Fibroblast of the aortic adventitia (primary cell): ENCODE results near the gene GPR161. TPM values are rescaled to one million over a fixed set of nuclear protein-coding genes. Genes with fewer than 3 reads are reported as not detected.

Experiments
- DNase-seq: peaks from one replicate; pipeline ENCODE4 v3.0.0-alpha.2; 2010; ENCODE audit warnings: low read depth
- H3K4me3 ChIP-seq: 2 replicates; pipeline ENCODE4 v1.5.1; 2011; ENCODE audit warnings: low read depth, mild to moderate bottlenecking, control low read depth, low read length, moderate library complexity
- total RNA-seq: library from RNA; depleted of rRNA; stranded (reverse); fragments of >200 nt; gene quantifications from 2 replicates; pipeline ENCODE4 v1.2.3, GENCODE V29; 2012; ENCODE audit warnings: low replicate concordance
- TF ChIP-seq, protein P1 (sequence below): IDR thresholded peaks from 2 replicates; pipeline ENCODE4 v1.5.1; 2011; ENCODE audit warnings: mild to moderate bottlenecking, low read length, control low read depth, inconsistent platforms; ENCODE audit not compliant: insufficient read depth

Gene GPR161
- total RNA-seq, 1 donor = 12.3 TPM

DNA sequence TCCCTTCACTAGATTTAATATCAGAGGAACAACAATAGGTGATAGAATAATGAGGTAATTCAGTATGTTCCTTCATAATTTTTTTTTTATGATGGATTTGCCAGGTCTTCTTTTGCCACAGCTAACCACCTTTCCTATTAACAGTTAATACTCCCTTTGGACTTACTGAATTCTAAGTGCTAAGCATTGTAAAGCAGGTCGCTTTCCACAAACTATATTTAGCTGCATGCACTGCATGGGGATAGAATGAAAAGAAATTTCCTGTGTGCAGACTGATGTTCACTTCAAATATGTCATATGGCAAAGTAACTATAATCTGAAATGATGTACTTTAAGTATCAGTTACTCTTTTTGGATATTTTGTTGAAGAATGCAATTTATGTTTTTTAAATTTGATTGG, 85.8 kb downstream of the GPR161 start:
- TF ChIP-seq, protein P1, sequence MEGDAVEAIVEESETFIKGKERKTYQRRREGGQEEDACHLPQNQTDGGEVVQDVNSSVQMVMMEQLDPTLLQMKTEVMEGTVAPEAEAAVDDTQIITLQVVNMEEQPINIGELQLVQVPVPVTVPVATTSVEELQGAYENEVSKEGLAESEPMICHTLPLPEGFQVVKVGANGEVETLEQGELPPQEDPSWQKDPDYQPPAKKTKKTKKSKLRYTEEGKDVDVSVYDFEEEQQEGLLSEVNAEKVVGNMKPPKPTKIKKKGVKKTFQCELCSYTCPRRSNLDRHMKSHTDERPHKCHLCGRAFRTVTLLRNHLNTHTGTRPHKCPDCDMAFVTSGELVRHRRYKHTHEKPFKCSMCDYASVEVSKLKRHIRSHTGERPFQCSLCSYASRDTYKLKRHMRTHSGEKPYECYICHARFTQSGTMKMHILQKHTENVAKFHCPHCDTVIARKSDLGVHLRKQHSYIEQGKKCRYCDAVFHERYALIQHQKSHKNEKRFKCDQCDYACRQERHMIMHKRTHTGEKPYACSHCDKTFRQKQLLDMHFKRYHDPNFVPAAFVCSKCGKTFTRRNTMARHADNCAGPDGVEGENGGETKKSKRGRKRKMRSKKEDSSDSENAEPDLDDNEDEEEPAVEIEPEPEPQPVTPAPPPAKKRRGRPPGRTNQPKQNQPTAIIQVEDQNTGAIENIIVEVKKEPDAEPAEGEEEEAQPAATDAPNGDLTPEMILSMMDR = no peak
- DNase-seq = no peak
- H3K4me3 ChIP-seq = no peak overlapping the region

DNA sequence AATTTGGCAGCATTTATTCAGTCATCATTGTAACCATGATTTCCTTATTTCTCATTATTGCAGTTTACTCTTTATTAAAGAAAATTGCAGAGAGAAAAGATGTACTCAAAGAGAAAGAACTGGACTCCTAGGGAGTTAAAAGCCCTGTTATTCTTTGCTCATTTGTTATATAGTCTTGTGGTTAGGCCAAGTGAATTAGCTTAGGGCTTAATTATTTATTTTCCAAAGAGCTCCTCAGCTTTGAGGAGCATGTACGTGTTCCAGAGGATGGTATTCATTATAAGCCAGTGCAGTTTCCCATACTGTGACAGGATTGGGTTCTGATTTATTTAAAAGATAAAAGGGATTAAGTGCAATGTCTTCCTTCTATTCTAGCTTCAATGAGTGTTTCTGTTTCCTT, 86.4 kb downstream of the GPR161 start:
- TF ChIP-seq, protein P1 = no peak
- H3K4me3 ChIP-seq = no peak overlapping the region
- no peak for DNase-seq

DNA sequence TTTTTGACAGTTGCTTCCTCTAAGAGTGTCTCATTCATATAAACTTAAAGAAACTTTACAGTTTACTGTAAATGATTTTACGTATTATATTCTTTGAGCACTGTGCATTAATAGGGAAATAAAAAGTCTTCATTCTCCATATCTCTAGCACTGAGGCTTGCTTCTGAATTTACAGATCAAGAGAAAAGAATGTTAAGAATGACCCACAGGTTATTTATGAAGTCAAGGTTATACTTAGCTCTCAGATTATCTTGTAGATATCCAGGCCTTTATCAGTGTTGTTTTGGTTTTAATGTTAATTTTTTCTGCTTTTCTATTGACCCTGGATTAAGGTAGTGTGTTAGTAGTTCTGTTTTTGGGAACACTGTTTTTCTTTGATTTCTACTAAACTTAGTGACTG, 91.4 kb downstream of the GPR161 start:
- TF ChIP-seq, protein P1 = no peak
- no peak for DNase-seq
- no peak overlapping the region for H3K4me3 ChIP-seq

DNA sequence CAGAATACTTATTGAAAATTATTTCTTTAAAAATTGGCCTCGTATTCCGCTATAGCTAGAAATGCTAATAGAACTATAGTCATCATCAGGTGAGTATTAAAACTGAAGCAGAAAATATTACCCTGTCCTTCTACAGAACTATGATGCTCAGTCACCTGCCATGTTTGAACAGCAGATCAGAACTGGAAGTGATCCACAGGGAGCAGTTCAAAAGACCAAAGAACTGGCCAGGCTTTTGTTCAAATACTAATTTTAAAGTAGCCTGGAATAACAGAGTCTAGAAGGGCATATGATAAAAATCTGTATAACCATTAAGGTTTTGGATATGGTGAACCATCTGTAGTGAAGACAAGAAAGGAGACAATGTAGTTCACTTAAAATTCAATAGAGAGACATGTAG, 94.4 kb downstream of the GPR161 start:
- H3K4me3 ChIP-seq = no peak overlapping the region
- no peak for DNase-seq
- TF ChIP-seq, protein P1 = no peak

DNA sequence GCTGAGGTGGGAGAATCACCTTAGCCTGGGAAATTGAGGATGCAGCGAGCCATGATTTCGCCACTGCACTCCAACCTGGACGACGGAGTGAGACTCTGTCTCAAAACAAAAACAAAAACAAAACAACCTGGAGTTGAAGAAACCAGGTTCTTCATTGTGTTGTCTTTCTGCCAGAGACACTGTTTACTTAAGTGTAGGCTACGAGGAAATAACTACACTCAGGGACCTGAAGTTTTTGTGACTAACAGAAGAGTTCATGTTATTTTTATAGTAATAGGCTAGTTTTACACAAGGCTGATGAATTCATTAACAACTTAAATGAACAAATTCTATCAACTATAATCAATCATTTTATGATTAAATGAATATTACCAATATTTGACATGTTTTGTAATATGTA, 101.4 kb downstream of the GPR161 start:
- TF ChIP-seq, protein P1 = no peak
- no peak for DNase-seq
- no peak overlapping the region for H3K4me3 ChIP-seq

DNA sequence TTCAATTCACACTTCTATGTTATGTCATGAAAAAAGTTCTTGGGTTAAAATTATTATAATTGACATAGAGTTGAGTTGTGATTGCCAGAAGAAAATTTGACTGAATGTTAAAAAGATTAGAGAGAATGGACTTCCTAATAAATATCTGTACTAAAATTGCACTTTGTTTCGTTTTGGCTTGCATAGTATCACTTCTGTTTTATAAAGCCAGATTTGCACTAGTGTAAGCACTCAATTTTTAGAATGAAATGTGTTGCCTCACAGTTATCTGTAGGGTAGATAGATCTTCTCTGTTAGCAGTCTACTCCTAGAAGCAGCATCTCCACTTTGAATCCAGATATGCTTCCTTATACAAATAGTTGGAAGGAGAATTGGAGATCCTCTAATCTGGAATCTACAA, 104.7 kb downstream of the GPR161 start:
- TF ChIP-seq, protein P1 = no peak
- H3K4me3 ChIP-seq = no peak overlapping the region
- DNase-seq = no peak

DNA sequence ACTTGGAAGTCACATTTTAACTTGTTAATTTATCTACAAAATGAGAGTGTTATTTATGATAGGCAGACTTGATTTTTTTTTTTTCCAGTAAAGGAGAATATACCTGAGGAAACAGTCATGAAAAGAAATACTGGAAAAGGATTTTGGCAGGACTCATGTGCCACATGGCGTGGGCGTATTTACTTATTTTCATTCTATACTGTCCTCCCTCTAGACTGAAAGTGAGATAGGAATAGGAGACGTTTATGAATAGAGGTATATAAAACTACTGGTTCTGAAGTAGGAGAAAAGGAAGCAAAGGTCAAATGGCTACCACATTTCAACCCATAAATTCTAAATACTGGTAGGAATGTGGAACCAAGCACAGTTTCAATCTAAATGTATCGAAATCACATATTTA, 105.1 kb downstream of the GPR161 start:
- H3K4me3 ChIP-seq = no peak overlapping the region
- DNase-seq = no peak
- TF ChIP-seq, protein P1 = no peak
